ENCODE measurements around the gene MUC15.

Gene MUC15

DNA sequence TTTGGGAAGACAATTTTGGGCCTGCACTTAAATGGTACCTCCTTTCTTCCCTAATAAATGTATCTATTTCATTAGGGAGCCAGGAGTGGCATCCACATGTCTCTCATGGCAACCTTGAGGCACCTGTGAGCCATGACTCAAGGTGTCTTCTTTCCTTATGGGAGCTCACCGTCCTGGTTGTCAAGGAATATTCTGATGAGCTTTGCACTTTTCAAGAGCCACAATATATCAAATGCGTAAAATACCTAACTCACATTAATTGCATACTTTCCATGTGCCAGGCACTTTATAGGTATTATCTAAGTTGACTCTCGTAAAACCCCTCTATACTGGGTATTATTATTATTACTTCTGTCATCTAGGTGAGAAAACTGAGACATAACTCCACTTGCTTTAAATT, 32.5 kb downstream of the MUC15 start:
- Histone ChIP-seq H3K4me1 (ENCODE audit: control insufficient read depth, insufficient read depth, low read length, unreplicated experiment) (no peaks in the 10 kb centered on the region), H3K79me2 (ENCODE audit: control insufficient read depth, insufficient read depth, low read length, unreplicated experiment) (no peaks in the 10 kb centered on the region), H3K27me3 (ENCODE audit: insufficient read depth, low read length) (no peaks in the 10 kb centered on the region), H3K27ac (ENCODE audit: low read depth, low read length) (no peak overlapping the region), H3K4me3 (ENCODE audit: low read depth, low read length) (no peak overlapping the region), H2AFZ (ENCODE audit: low read length, unreplicated experiment) (no peak overlapping the region), H3K36me3 (ENCODE audit: insufficient read depth, low read length) (no peaks in the 10 kb centered on the region)

GRCh38 chr11:26537341-26537740, 34.7 kb downstream of the MUC15 start:
- Histone ChIP-seq H3K36me3 (ENCODE audit: insufficient read depth, low read length) (no peaks in the 10 kb centered on the region), H3K4me3 (ENCODE audit: low read depth, low read length) (no peak overlapping the region), H2AFZ (ENCODE audit: low read length, unreplicated experiment) (no peak overlapping the region), H3K79me2 (ENCODE audit: control insufficient read depth, insufficient read depth, low read length, unreplicated experiment) (no peaks in the 10 kb centered on the region), H3K27ac (ENCODE audit: low read depth, low read length) (no peak overlapping the region), H3K27me3 (ENCODE audit: insufficient read depth, low read length) (no peaks in the 10 kb centered on the region), H3K4me1 (ENCODE audit: control insufficient read depth, insufficient read depth, low read length, unreplicated experiment) (no peaks in the 10 kb centered on the region)

DNA sequence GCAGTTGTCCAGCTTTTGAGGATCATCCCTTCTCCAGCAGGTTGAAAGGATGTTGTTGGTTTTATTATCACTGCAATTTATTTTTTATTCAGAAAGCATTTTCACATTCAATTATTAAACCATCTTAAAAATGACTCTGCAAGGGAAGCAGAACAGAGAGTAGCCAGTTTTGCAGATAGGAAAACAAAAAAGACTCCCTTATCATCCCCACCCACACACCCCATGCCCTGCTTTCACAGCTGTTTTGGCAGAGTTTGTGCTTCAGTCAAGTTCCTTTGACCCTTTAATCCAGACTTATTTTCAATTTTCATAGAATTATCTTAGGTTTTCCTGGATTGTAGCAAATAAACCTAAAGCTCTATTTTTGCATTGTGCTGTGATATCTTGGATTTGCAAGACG, 44.4 kb downstream of the MUC15 start:
- Histone ChIP-seq H3K36me3 (ENCODE audit: insufficient read depth, low read length) (no peaks in the 10 kb centered on the region), H3K4me1 (ENCODE audit: control insufficient read depth, insufficient read depth, low read length, unreplicated experiment) (no peaks in the 10 kb centered on the region), H3K4me3 (ENCODE audit: low read depth, low read length) (no peak overlapping the region), H2AFZ (ENCODE audit: low read length, unreplicated experiment) (no peak overlapping the region), H3K27me3 (ENCODE audit: insufficient read depth, low read length) (no peaks in the 10 kb centered on the region), H3K27ac (ENCODE audit: low read depth, low read length) (no peak overlapping the region), H3K79me2 (ENCODE audit: control insufficient read depth, insufficient read depth, low read length, unreplicated experiment) (no peaks in the 10 kb centered on the region)

GRCh38 chr11:26522912-26523610, 49.0 kb downstream of the MUC15 start:
- peaks cover 5% of the 10 kb centered on the region for H3K4me1 ChIP-seq (ENCODE audit: control insufficient read depth, insufficient read depth, low read length, unreplicated experiment)
- no peaks in the 10 kb centered on the region for H3K36me3 ChIP-seq (ENCODE audit: insufficient read depth, low read length)
- no peak overlapping the region for H2AFZ ChIP-seq (ENCODE audit: low read length, unreplicated experiment)
- H3K27me3 ChIP-seq (ENCODE audit: insufficient read depth, low read length), result no peaks in the 10 kb centered on the region
- H3K27ac ChIP-seq (ENCODE audit: low read depth, low read length), result no peak overlapping the region
- H3K79me2 ChIP-seq (ENCODE audit: control insufficient read depth, insufficient read depth, low read length, unreplicated experiment), result no peaks in the 10 kb centered on the region
- H3K4me3 ChIP-seq (ENCODE audit: low read depth, low read length), result no peak overlapping the region

GRCh38 chr11:26519469-26519868, 52.6 kb downstream of the MUC15 start:
- Histone ChIP-seq H2AFZ (ENCODE audit: low read length, unreplicated experiment) (no peak overlapping the region), H3K79me2 (ENCODE audit: control insufficient read depth, insufficient read depth, low read length, unreplicated experiment) (no peaks in the 10 kb centered on the region), H3K4me3 (ENCODE audit: low read depth, low read length) (no peak overlapping the region), H3K4me1 (ENCODE audit: control insufficient read depth, insufficient read depth, low read length, unreplicated experiment) (peaks cover 5% of the 10 kb centered on the region), H3K27ac (ENCODE audit: low read depth, low read length) (no peak overlapping the region), H3K36me3 (ENCODE audit: insufficient read depth, low read length) (no peaks in the 10 kb centered on the region), H3K27me3 (ENCODE audit: insufficient read depth, low read length) (no peaks in the 10 kb centered on the region)

GRCh38 chr11:26512196-26512595, 59.9 kb downstream of the MUC15 start:
- Histone ChIP-seq H3K36me3 (ENCODE audit: insufficient read depth, low read length) (no peaks in the 10 kb centered on the region), H3K27me3 (ENCODE audit: insufficient read depth, low read length) (no peaks in the 10 kb centered on the region), H3K27ac (ENCODE audit: low read depth, low read length) (no peak overlapping the region), H3K4me3 (ENCODE audit: low read depth, low read length) (no peak overlapping the region), H3K79me2 (ENCODE audit: control insufficient read depth, insufficient read depth, low read length, unreplicated experiment) (no peaks in the 10 kb centered on the region), H2AFZ (ENCODE audit: low read length, unreplicated experiment) (no peak overlapping the region), H3K4me1 (ENCODE audit: control insufficient read depth, insufficient read depth, low read length, unreplicated experiment) (no peaks in the 10 kb centered on the region)

GRCh38 chr11:26510756-26511155, 61.3 kb downstream of the MUC15 start:
- Histone ChIP-seq H2AFZ (ENCODE audit: low read length, unreplicated experiment) (no peak overlapping the region), H3K27me3 (ENCODE audit: insufficient read depth, low read length) (no peaks in the 10 kb centered on the region), H3K4me1 (ENCODE audit: control insufficient read depth, insufficient read depth, low read length, unreplicated experiment) (no peaks in the 10 kb centered on the region), H3K79me2 (ENCODE audit: control insufficient read depth, insufficient read depth, low read length, unreplicated experiment) (no peaks in the 10 kb centered on the region), H3K36me3 (ENCODE audit: insufficient read depth, low read length) (no peaks in the 10 kb centered on the region), H3K27ac (ENCODE audit: low read depth, low read length) (no peak overlapping the region), H3K4me3 (ENCODE audit: low read depth, low read length) (no peak overlapping the region)

DNA sequence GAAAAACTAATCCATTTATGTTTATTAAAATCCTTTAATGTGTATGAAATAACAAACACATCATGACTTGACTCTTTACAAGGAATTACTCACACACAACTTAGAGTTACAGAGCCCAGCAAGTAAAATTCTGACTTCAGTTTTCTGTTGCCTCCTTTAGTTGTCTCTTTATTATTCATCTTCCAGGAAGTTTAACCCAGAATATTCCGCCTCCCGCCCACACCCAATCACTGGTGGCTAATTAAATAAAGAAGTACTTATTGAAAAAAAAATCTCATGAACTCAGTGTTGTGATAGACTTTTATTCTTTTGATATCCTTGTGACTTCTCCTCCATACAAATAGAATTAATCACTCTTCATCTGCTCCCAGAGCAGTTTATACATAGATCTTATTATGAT, 61.9 kb downstream of the MUC15 start:
- H3K79me2 ChIP-seq (ENCODE audit: control insufficient read depth, insufficient read depth, low read length, unreplicated experiment), result no peaks in the 10 kb centered on the region
- no peaks in the 10 kb centered on the region for H3K27me3 ChIP-seq (ENCODE audit: insufficient read depth, low read length)
- no peak overlapping the region for H2AFZ ChIP-seq (ENCODE audit: low read length, unreplicated experiment)
- no peaks in the 10 kb centered on the region for H3K4me1 ChIP-seq (ENCODE audit: control insufficient read depth, insufficient read depth, low read length, unreplicated experiment)
- no peaks in the 10 kb centered on the region for H3K36me3 ChIP-seq (ENCODE audit: insufficient read depth, low read length)
- H3K27ac ChIP-seq (ENCODE audit: low read depth, low read length), result no peak overlapping the region
- no peak overlapping the region for H3K4me3 ChIP-seq (ENCODE audit: low read depth, low read length)
